ENCODE measurements around the gene COL15A1.

Gene COL15A1

DNA sequence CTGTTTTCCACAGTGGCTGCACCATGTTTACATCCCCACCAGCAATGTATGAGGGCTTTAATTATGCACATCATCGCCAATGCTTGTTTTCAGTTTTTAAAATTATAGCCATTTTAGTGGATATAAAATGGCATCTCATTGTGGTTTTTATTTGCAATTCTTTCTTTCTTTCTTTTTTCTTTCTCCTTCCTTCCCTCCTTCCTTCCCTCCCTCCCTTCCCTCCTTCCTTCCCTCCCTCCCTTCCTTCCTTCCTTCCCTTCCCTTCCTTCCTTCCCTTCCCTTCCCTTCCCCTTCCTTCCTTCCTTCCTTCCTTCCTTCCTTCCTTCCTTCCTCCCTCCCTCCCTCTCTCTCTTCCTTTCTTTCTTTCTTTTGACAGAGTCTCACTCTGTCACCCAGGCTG is 6.6 kb downstream of the COL15A1 start:
- no peak for DNase-seq

DNA sequence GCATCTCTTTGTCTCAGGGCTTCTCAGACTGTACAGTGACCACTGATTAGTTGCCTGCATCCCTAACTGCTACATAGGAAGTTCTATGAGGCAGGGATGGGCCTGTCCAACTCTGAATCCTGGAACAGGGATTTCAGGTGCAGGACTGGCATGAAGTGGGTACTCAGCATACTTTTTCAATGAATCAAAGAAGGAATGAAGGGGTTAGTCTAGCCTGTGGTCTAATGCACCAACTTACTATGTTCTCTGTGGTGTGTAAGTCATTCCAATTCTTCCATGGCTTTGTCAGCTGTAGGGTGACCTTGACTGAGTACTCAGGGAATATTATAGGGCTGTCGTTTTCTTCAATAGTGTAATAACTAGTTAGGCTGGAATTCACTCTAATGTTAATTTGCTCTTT is 8.3 kb downstream of the COL15A1 start:
- DNase-seq = no peak

- no peak for DNase-seq
Measured at GRCh38 chr9:98953581-98954243, 10.0 kb downstream of the COL15A1 start.

- DNase-seq = no peak
Measured at GRCh38 chr9:98954244-98954610, 10.5 kb downstream of the COL15A1 start.

GRCh38 chr9:98955259-98955658 is 11.6 kb downstream of the COL15A1 start:
- no peak for DNase-seq

- DNase-seq = no peak
Measured at GRCh38 chr9:98957826-98958225, 14.1 kb downstream of the COL15A1 start.

DNA sequence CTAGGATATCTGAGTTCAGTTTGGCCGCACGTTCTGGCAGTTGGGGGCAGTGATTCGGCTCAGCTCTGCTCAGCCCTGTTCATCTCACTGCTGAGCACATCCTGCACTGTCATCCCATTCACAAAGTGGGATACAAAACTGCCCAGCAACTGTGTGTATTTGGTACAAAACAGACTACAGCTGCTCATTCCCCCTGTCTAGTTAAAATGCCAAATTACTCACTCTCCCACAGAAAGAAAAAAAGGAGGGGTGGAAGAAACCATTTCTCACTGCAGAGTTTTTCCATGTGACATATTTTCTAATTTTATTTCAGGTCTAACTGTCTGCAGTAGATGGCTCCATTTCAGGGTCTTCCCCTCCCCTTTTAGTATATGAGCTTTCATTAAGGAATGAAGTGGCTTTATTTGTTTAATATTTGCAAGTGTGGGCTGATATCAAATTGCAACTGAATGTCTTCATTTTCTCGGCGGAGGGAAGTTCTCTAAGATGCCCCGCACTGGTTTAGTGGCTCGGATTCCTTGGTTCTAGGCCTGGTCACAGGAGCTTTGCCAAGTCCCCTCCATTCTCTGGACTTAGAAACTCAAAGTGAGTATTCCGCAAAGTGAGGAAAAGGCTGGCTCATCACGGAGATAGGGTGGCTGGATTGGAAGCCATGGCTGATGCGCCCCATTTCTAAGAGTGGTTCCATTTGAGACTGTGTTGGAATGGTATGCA is 14.7 kb downstream of the COL15A1 start:
- DNase-seq = no peak

DNA sequence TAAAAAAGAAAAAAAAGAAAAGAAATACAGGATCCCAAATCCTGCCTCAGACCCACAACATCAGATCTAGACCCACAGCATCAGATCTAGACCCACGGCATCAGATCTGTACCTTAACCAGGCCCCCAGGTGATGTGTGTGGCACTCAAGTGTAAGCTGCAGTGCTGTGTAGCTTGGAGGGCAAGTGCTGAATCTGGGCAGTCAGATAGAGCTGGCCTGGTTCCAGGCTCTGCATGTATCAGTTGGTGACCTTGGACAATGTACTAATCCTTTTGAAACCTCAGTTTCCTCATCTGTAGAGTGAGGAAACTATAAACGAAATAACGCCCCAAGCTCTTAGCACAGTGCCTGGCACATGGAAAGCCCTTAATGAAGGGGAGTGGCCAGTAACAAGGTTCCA is 16.7 kb downstream of the COL15A1 start:
- no peak for DNase-seq

GRCh38 chr9:98961513-98962180 is 17.9 kb downstream of the COL15A1 start:
- DNase-seq = no peak

DNA sequence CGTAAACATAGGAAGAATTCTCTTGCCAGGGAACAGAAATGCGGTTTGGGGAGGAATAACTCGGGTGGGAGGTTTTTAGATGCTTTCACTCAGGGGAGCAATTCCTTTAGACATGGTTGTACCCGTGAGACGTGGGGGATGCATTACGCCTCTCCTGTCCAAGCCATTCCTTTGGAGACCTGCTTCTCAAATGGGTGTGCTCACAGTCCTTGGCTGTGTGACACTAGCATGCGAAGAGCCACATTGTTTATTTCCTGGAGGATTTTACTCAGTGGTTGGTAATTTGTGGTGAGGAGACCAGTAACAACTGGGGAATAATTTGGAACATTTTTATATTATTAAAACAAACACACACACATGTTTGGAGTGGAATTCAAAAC is 18.5 kb downstream of the COL15A1 start:
- no peak for DNase-seq

DNA sequence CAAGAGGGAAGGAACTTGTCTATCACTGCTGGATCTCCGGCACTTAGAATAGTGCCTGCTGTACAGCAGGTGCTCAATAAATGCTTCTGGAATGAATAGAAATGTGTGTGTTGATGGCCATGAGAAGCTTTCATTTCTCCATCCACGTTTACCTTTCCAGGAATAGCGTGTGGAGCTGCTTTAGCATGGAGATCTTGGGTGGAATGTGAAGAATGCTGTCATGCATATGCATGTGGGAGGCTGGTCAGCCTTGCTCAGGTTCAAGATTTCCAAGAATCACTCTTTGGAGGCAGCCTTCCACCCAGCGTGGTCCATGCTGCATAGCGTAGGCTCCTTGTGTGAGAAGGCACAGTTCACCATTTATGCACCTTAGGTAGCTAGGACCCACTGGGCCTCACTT is 19.2 kb downstream of the COL15A1 start:
- no peak for DNase-seq

DNA sequence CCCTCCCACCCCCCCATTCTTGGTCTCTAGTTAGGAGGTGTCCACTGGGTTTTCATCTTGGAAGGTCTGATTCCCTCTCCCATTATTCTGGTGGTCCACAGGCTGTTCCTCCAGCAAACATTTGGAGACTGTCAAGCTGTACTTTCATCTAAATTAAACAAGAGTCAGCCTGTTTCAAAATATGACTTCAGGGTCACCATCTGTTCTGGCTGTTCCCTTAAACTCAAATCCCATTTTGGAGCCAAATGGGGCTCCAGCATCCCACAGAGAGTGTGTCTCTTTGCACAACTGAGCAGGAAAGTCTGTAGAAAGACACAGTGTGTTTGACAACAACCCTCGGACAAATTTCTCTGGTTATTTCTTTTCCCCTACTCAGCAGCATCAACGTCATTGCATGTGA is 20.5 kb downstream of the COL15A1 start:
- DNase-seq = no peak

DNA sequence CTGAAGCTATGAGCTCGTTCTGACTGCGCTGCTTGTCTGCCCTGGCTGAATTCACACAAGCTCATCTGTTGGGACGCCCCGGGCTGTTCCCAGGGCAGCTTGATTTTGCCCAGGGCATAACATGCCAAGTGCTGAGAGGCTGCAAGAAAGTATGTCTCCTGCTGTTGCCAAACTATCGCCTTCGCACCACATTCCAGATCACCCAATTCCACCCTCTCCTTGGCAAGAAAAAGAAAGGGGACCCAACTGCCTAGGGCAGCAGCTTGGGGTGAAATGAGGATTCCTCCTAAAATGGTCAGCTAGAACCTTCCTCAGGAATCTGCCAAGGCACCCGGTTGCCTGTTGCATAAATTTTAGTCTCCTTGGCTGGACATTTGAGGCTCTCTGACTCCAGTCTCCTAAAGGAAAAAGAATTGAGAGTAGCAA is 21.2 kb downstream of the COL15A1 start:
- DNase-seq = no peak

- no peak for DNase-seq
Measured at GRCh38 chr9:98966676-98967075, 23.0 kb downstream of the COL15A1 start.

DNA sequence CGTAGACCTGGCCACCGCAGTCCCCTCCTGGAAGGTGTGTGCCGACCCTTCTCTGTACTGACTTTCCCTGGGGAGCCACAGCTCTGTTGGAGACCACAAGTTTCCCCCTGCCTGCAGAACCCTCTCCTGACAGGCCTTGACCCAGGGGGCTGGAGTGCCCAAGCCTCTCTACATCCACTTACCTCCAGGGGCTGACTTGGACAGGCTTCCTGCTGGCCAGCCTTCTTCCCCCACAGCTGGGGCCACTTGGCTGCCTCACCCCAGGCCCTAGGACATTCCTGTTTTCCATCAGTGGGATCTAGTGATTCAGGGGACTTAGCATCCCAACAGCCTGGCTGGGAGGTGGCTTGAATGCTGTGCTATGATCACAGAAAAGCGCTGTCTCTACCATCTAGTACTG is 23.6 kb downstream of the COL15A1 start:
- no peak for DNase-seq

DNA sequence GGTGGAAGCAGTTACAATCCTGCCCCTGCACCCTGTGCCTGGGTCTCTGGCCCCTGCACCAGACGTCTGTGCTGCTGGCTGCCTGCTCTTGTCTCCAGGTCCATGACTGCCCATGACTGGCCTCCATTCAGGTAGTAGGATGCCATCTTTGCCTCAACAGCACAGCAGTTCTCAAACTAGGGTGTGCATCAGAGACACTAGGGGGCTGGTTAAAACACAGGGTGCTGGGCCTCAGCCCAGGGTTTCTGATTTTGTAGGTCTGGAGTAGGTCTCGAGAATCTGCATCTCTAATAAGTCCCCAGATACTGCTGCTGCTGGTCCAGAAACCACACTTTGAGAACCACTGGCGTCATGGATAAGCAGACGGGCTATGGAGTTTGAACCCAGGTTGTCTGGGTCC is 24.0 kb downstream of the COL15A1 start:
- DNase-seq = no peak

- no peak for DNase-seq
Measured at GRCh38 chr9:98968601-98969337, 25.1 kb downstream of the COL15A1 start.

GRCh38 chr9:98970532-98971041 is 26.9 kb downstream of the COL15A1 start:
- no peak for DNase-seq

- no peak for DNase-seq
Measured at GRCh38 chr9:98971168-98971914, 27.6 kb downstream of the COL15A1 start.

GRCh38 chr9:98971915-98972223 is 28.2 kb downstream of the COL15A1 start:
- no peak for DNase-seq

DNA sequence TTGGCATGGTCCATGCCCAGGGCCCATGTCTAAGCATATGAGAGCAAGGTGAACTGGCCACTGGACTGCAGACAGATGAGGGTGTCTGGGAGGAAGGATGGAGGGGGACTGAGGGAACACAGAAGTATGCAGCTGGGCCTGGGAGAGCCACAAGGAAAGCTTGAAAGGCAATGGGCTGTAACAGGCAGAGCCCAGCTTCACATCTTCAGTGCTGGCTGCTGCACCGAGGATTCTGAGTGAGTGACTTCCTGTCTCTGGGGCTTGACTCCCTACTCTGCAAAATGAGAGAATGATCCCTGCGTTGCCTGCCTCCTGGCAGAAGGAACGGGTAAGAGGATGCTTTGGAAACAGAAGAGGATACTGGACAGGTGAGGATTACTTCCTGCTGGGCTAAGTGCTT is 29.0 kb downstream of the COL15A1 start:
- no peak for DNase-seq

DNA sequence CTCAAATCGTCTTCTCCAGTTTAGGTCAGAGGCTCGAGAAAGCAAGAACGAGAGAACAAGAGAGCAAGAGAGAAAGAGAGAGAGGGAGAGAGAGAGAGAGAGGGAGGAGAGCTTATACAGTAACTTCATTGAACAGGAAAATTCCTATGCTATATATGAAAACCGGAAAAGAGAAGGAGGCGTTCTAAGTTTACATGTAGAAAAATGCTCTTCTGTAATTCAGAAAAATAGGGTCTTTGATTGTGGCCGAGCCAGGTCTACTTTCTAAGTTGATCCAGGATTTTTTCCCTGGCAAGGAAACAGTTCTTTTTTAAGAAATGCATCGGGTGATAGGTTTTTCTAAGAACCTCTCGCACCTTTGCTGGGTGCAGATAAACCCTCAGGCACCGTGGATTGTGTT is 29.5 kb downstream of the COL15A1 start:
- DNase-seq = no peak

- DNase-seq = no peak
Measured at GRCh38 chr9:98973576-98973975, 29.9 kb downstream of the COL15A1 start.

Data from activated naive CD4-positive, alpha-beta T cell treated with Interleukin-2 at 50 U/mL for 16 hours (primary cell).